Tongue (tissue), 2 donors: Measurements from ENCODE around the gene POLR2L. TPM values are rescaled to one million over a fixed set of nuclear protein-coding genes. Genes with fewer than 3 reads are reported as not detected.
A peak's percentile ranks its signal among the peaks of the same experiment; 100 is the strongest.

Source experiments
- DNase-seq: peaks from one replicate; pipeline ENCODE4 v3.0.0-alpha.2; 2015
- total RNA-seq: library from RNA; depleted of rRNA; stranded (reverse); fragments of >200 nt; gene quantifications from one replicate; pipeline ENCODE4 v1.2.3, GENCODE V29; 2014

The POLR2L gene
- total RNA-seq, 1 donor from 2014 or later = 11.9 TPM

DNA sequence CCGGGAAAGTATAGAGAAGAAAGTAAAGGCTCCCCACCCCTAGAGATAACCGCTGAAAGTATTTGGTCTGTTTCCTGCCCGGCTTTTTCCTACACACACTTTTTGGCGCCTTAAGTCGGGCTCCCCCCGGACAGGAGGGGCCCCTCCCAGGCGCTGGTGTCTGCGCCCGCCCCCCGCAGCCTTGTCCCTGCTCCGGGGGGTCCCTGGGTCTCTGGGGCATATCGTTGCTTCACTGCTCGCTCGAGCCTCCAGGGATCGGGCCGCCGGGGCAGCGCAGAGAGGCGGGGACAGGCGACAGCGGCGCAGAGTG, 15.5 kb downstream of the POLR2L start:
- no peak for DNase-seq

DNA sequence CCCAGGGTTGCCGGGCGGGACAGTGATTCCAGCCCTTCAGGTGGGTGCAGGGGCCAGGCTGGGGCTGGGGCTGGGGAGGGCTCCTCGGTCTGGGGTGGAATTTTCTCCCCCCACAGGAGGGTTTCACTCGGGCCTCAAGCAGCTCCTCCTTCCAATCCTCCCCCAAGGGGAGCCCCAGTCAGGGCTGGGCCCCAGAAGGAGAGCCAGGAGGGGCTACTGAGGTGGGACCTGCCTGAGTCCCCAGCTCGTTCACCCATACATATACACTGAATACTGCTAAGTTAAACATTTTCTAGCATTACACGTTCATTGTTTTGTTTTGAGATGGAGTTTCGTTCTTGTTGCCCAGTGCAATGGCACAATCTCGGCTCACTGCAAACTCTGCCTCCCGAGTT, 16.1 kb downstream of the POLR2L start:
- DNase-seq = no peak

GRCh38 chr11:825366-826226, 16.7 kb downstream of the POLR2L start:
- no peak for DNase-seq

DNA sequence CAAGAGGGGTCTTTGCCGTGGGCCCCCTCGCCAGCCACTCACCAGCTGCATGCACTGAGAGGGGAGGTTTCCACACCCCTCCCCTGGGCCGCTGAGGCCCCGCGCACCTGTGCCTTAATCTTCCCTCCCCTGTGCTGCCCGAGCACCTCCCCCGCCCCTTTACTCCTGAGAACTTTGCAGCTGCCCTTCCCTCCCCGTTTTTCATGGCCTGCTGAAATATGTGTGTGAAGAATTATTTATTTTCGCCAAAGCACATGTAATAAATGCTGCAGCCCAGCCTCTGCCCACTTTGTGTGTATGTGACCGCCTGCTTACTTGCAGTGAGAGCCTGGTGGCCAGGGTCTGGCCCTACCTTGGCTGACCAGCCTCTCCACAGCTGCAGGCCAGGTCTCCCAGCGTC, 17.4 kb downstream of the POLR2L start:
- no peak for DNase-seq

GRCh38 chr11:824292-824880, 17.9 kb downstream of the POLR2L start:
- peak; percentile 85 for DNase-seq

GRCh38 chr11:823441-824291, 18.7 kb downstream of the POLR2L start:
- DNase-seq = no peak

GRCh38 chr11:821512-822371, 20.6 kb downstream of the POLR2L start:
- DNase-seq = no peak

DNA sequence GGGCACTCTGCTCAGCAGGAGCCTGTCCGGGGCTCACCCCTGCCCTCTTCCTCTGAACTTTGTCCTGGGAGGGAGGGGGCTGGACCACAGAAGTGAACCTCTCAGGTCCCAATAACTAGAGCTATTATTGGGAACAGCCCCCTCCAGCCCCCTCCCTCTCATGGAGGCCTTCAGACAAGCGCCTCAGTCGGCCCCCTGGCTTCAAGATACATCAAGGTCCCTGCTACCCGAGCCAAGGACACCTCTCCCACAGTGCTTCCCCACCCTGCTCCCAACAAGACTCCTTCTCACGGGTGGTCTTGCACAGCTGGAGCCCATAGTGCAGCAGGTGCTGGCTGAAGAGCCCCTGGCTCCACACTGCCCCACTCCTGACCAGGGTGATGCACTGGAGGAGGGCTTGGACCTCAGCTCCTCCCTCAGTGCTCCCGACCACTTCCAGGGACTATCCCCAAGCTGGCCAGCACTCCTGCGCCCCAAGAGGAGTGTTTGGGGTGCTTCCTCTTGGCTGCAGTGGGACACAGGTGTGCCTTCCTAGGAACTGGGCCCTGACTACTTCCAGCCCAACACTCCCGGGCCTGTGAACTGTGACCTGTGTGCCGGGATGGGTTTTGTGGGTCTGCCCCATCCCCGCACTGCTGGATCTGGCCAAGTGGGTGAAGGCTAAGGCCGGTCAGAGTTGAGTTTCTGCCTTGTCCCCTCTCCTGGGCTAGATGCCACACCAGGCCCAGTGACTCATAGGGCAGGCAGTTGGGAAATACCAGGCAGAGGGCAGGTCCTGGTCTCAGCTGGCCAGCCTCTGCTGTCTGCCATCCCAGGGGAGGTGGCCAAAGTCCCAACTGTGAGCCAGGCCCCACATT, 21.4 kb downstream of the POLR2L start:
- DNase-seq = no peak

- DNase-seq = peak; percentile 80
These were observed 22.2 kb downstream of the POLR2L start for GRCh38 chr11:819943-820649.

GRCh38 chr11:819129-819931, 23.0 kb downstream of the POLR2L start:
- DNase-seq = peak; percentile 95

GRCh38 chr11:818396-819128, 23.8 kb downstream of the POLR2L start, which contains the start of gene PNPLA2:
TSS of gene PNPLA2 (plus strand) at chr11:818914. CDS start at chr11:819719, 805 bp downstream.
- no peak for DNase-seq

GRCh38 chr11:816433-816779, 25.9 kb downstream of the POLR2L start:
- no peak for DNase-seq

GRCh38 chr11:815675-816432, 26.5 kb downstream of the POLR2L start:
- no peak for DNase-seq

DNA sequence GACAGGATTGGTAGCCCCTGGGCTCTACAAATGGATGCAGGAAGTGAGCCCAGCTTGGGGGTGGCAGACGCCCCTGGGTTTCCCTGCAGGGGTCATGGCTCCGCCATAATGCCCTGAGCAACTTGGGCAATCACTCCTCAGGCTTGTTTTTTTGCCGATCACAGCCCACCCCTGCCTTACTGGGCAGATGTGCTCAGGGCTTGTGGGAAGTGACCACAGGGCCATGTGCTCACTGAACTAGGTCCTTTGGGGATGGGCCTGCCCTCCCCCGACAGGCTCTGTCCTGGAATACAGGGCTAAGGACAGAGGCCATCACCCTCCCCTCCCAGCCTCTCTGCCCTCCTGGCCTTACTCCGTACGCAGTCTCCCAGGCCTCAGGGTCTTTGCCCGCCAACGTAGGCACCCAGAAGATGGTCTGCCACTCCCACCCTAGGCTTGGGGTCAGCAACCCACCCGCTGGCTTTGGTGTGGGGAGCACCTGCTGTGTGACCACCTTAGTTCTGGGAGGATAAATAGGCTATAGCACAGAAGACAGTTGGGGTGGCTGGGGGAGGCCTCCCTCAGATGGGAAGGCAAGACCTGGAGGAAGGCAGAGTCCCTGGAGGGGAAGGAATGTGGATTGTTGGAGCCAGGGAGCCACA, 28.8 kb downstream of the POLR2L start:
- no peak for DNase-seq

DNA sequence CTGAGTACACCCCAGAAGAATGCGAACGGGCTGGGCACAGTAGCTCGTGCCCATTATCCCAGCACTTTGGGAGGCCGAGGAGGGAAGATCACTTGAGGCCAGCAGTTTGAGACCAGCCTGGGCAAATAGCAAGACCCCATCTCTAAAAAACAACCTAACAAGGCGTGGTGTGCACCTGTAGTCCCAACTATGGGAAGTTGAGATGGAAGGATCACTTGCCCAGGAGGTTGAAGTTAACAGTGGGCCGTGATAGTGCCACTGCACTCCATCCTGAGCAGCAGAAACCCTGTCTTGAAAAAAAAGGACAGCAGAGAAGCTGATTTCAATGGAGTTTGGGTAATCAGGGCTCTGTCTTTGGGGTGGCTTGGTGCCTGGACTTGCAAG, 29.3 kb downstream of the POLR2L start:
- DNase-seq = no peak

- DNase-seq = no peak
These were observed 29.9 kb downstream of the POLR2L start for GRCh38 chr11:812390-812789.

- DNase-seq = no peak
These were observed 30.7 kb downstream of the POLR2L start for GRCh38 chr11:811446-812245.
